ENCODE data around the gene NRL.

Gene NRL

GRCh38 chr14:24119691-24120090 lies 4.9 kb upstream of the NRL start:
- Histone ChIP-seq H3K27ac (no peak overlapping the region), H3K27me3 (replicated peaks) (no peaks in the 10 kb centered on the region), H3K36me3 (replicated peaks) (peaks cover 14% of the 10 kb centered on the region), H3K4me3 (ENCODE audit: low read depth, low read length) (no peak overlapping the region)
- in situ Hi-C loops (cut with HindIII; ENCODE audit: low pct_ligation_motif_present, low sequenced_read_pairs), result no loop called here
- DNase-seq, result no peak
- no peak for TF ChIP-seq CTCF (IDR thresholded peaks at IDR 0.05; ENCODE audit: low read depth, low read length, missing control alignments)

- in situ Hi-C loops (cut with HindIII; ENCODE audit: low pct_ligation_motif_present, low sequenced_read_pairs), result no loop called here
- no peak overlapping the region for H3K27ac ChIP-seq
- no peaks in the 10 kb centered on the region for H3K27me3 ChIP-seq (replicated peaks)
- no peak for TF ChIP-seq CTCF (IDR thresholded peaks at IDR 0.05; ENCODE audit: low read depth, low read length, missing control alignments)
- no peak for DNase-seq
- H3K4me3 ChIP-seq (ENCODE audit: low read depth, low read length), result no peak overlapping the region
- peaks cover 8% of the 10 kb centered on the region for H3K36me3 ChIP-seq (replicated peaks)
Measured at GRCh38 chr14:24117179-24117578, 2.4 kb upstream of the NRL start.

- H3K27ac ChIP-seq, result no peak overlapping the region
- no peaks in the 10 kb centered on the region for H3K27me3 ChIP-seq (replicated peaks)
- no peak for TF ChIP-seq CTCF (IDR thresholded peaks at IDR 0.05; ENCODE audit: low read depth, low read length, missing control alignments)
- peaks cover 6% of the 10 kb centered on the region for H3K36me3 ChIP-seq (replicated peaks)
- DNase-seq, result no peak
- in situ Hi-C loops (cut with HindIII; ENCODE audit: low pct_ligation_motif_present, low sequenced_read_pairs), result no loop called here
- H3K4me3 ChIP-seq (ENCODE audit: low read depth, low read length), result no peak overlapping the region
Measured at GRCh38 chr14:24116128-24116814, 1.5 kb upstream of the NRL start.

- Histone ChIP-seq H3K27ac (peak overlapping the region; percentile 95), H3K4me3 (ENCODE audit: low read depth, low read length) (peak overlapping the region; percentile 63), H3K27me3 (replicated peaks) (no peaks in the 10 kb centered on the region), H3K36me3 (replicated peaks) (peaks cover 6% of the 10 kb centered on the region)
- TF ChIP-seq CTCF (IDR thresholded peaks at IDR 0.05; ENCODE audit: low read depth, low read length, missing control alignments), result no peak
- DNase-seq, result no peak
- in situ Hi-C loops (cut with HindIII; ENCODE audit: low pct_ligation_motif_present, low sequenced_read_pairs), result no loop called here
Measured at GRCh38 chr14:24115422-24116127, 826 bp upstream of the NRL start.

GRCh38 chr14:24113801-24114531 lies 783 bp downstream of the NRL start:
- no peak for TF ChIP-seq CTCF (IDR thresholded peaks at IDR 0.05; ENCODE audit: low read depth, low read length, missing control alignments)
- in situ Hi-C loops (cut with HindIII; ENCODE audit: low pct_ligation_motif_present, low sequenced_read_pairs), result no loop called here

More at GRCh38 chr14:24113801-24114531, 783 bp downstream of the NRL start:
- DNase-seq, result peak; percentile 86
- Histone ChIP-seq H3K27ac (peak overlapping the region; percentile 95), H3K4me3 (ENCODE audit: low read depth, low read length) (peak overlapping the region; percentile 63), H3K36me3 (replicated peaks) (no peaks in the 10 kb centered on the region), H3K27me3 (replicated peaks) (no peaks in the 10 kb centered on the region)

Measured in brain microvascular endothelial cell (primary cell).